GM12878 (cell line): Measurements from ENCODE around the gene DIP2C.
"Not testable (repeated sequence)": the region's sequence is repeated elsewhere in the genome, so short reads cannot be mapped to it uniquely, and the experiment has no call there.

Experiments used
- ETV6 ChIP-seq, 2 experiments: fragments of 450-650 bp in 1 of 2; IDR thresholded peaks in 1 of 2; conservative IDR thresholded peaks in 1 of 2; 2 replicates each; pipeline ENCODE4 v1.6.1; 2014; ENCODE audit warnings: antibody characterized with exemption in 1 of 2, borderline replicate concordance in 1 of 2, low read depth in 1 of 2, mild to moderate bottlenecking in 1 of 2, moderate library complexity in 1 of 2
- EZH2 ChIP-seq: IDR thresholded peaks from 2 replicates; pipeline ENCODE4 v1.6.1; 2012; ENCODE audit warnings: low read depth, mild to moderate bottlenecking, control low read depth, inconsistent platforms, low read length, borderline replicate concordance; ENCODE audit not compliant: control insufficient read depth
- PAX8 ChIP-seq: fragments of 450-650 bp; IDR thresholded peaks from 2 replicates; pipeline ENCODE4 v1.6.1; 2017; ENCODE audit warnings: mild to moderate bottlenecking, moderate library complexity
- SRF ChIP-seq, 2 experiments: IDR thresholded peaks; 2 replicates each; pipeline ENCODE4 v1.6.1; 2011; ENCODE audit warnings: low read depth in 2 of 2, low read length in 2 of 2, mild to moderate bottlenecking in 1 of 2, moderate library complexity in 1 of 2
- STAT1 ChIP-seq: fragments of 450-650 bp; conservative IDR thresholded peaks from 2 replicates; pipeline ENCODE4 v1.6.1; 2014; ENCODE audit warnings: antibody characterized with exemption, mild to moderate bottlenecking
- SUZ12 ChIP-seq: fragments of 200-600 bp; sonication (generic); IDR thresholded peaks from one replicate; pipeline ENCODE4 v1.6.1; 2018; ENCODE audit warnings: antibody characterized with exemption, mild to moderate bottlenecking; ENCODE audit not compliant: unreplicated experiment
- YY1 ChIP-seq: IDR thresholded peaks from 2 replicates; pipeline ENCODE4 v1.6.1; 2011; ENCODE audit warnings: low read depth, mild to moderate bottlenecking, low read length
- ZNF274 ChIP-seq: IDR thresholded peaks from one replicate; pipeline ENCODE4 v1.8.0; 2011; ENCODE audit not compliant: insufficient read length, insufficient read depth
- TF ChIP-seq, protein P1 (sequence below): IDR thresholded peaks from 2 replicates; pipeline ENCODE4 v1.6.1; 2012; ENCODE audit warnings: low read depth, low read length, improper control_type of control experiment
- TF ChIP-seq, protein P2 (sequence below): IDR thresholded peaks from 2 replicates; pipeline ENCODE4 v1.6.1; 2011; ENCODE audit warnings: low read depth, low read length, improper control_type of control experiment, borderline replicate concordance
- TF ChIP-seq, protein P3 (sequence below), 3 experiments: IDR thresholded peaks in 2 of 3; conservative IDR thresholded peaks in 1 of 3; 2 replicates each; pipeline ENCODE4 v1.5.1; 2011; ENCODE audit warnings: low read depth in 3 of 3, low read length in 3 of 3, mild to moderate bottlenecking in 3 of 3, control low read depth in 2 of 3, moderate library complexity in 2 of 3, inconsistent platforms in 1 of 3, mixed read lengths in 1 of 3; ENCODE audit not compliant: control insufficient read depth in 2 of 3, insufficient read depth in 1 of 3; ENCODE audit errors: extremely low read depth in 1 of 3

DNA sequence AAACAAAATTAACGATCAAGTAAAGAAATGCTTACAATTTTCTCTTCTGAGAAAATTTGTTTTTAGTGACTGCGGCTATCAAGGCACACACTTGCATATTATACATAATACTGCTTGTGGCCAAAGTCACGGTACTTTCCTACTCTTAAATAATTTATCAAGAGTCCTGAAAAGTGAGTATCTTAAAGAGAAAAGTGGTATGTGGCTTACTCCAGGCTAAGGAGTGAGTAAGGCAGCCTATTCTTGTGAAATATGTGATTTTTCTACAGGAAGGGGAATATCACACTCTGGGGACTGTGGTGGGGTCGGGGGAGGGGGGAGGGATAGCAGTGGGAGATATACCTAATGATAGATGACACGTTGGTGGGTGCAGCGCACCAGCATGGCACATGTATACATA, 240.1 kb downstream of the DIP2C start:
- not testable (repeated sequence) for TF ChIP-seq ETV6 (conservative IDR thresholded peaks at IDR 0.05 in 1 of 2, IDR thresholded peaks at IDR 0.05 in 1 of 2; ENCODE audit: borderline replicate concordance in 1 of 2, low read depth in 1 of 2); PAX8; ZNF274; SRF (IDR thresholded peaks at IDR 0.05; ENCODE audit: low read depth in 2 of 2, low read length in 2 of 2); EZH2; SUZ12; YY1; STAT1
- TF ChIP-seq, protein P1, sequence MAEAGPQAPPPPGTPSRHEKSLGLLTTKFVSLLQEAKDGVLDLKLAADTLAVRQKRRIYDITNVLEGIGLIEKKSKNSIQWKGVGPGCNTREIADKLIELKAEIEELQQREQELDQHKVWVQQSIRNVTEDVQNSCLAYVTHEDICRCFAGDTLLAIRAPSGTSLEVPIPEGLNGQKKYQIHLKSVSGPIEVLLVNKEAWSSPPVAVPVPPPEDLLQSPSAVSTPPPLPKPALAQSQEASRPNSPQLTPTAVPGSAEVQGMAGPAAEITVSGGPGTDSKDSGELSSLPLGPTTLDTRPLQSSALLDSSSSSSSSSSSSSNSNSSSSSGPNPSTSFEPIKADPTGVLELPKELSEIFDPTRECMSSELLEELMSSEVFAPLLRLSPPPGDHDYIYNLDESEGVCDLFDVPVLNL, result not testable (repeated sequence)
- TF ChIP-seq, protein P2, sequence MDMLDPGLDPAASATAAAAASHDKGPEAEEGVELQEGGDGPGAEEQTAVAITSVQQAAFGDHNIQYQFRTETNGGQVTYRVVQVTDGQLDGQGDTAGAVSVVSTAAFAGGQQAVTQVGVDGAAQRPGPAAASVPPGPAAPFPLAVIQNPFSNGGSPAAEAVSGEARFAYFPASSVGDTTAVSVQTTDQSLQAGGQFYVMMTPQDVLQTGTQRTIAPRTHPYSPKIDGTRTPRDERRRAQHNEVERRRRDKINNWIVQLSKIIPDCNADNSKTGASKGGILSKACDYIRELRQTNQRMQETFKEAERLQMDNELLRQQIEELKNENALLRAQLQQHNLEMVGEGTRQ, result not testable (repeated sequence)
- TF ChIP-seq, protein P3, sequence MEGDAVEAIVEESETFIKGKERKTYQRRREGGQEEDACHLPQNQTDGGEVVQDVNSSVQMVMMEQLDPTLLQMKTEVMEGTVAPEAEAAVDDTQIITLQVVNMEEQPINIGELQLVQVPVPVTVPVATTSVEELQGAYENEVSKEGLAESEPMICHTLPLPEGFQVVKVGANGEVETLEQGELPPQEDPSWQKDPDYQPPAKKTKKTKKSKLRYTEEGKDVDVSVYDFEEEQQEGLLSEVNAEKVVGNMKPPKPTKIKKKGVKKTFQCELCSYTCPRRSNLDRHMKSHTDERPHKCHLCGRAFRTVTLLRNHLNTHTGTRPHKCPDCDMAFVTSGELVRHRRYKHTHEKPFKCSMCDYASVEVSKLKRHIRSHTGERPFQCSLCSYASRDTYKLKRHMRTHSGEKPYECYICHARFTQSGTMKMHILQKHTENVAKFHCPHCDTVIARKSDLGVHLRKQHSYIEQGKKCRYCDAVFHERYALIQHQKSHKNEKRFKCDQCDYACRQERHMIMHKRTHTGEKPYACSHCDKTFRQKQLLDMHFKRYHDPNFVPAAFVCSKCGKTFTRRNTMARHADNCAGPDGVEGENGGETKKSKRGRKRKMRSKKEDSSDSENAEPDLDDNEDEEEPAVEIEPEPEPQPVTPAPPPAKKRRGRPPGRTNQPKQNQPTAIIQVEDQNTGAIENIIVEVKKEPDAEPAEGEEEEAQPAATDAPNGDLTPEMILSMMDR (IDR thresholded peaks at IDR 0.05 in 2 of 3, conservative IDR thresholded peaks at IDR 0.05 in 1 of 3; ENCODE audit: control insufficient read depth in 2 of 3, extremely low read depth in 1 of 3, insufficient read depth in 1 of 3, low read depth in 3 of 3, low read length in 3 of 3), result not testable (repeated sequence)
